Pancreas (tissue), 10 donors: ENCODE data around the gene BACE1-AS. TPM values are rescaled to one million over a fixed set of nuclear protein-coding genes. Genes with fewer than 3 reads are reported as not detected.
A peak's percentile ranks its signal among the peaks of the same experiment; 100 is the strongest.
"Not testable (repeated sequence)": the region's sequence is repeated elsewhere in the genome, so short reads cannot be mapped to it uniquely, and the experiment has no call there.

Experiments
- ATAC-seq, 4 donors: fragments of 200-7000 bp; cut with Tn5 transposase; one replicate each; pipeline versions ENCODE4 v1.8.0 to v1.9.1; 2020; ENCODE audit warnings: mild to moderate bottlenecking in 4 of 4, moderate library complexity in 4 of 4
- DNase-seq, 6 donors: peaks; one replicate each; pipeline ENCODE4 v3.0.0-alpha.2; 2020
- FAIRE-seq: peaks from 2 replicates; lab custom pipeline; 2012; peaks lifted over from hg19 to GRCh38; lab: Jason Lieb, UNC
- H3K27ac ChIP-seq, 4 donors: fragments of 200-600 bp; sonication (generic); 1 replicate in 3 of 4; 2 replicates in 1 of 4; pipeline versions ENCODE4 v1.5.0 to v1.8.0; 2020
- H3K27me3 ChIP-seq, 4 donors: fragments of 200-600 bp; one replicate each; pipeline ENCODE4 v1.8.0; 2021
- H3K36me3 ChIP-seq, 3 donors: fragments of 200-600 bp; sonication (generic) in 1 of 3; one replicate each; pipeline versions ENCODE4 v1.5.0 to v1.8.0; 2020 to 2021
- H3K4me1 ChIP-seq, 3 donors: fragments of 200-600 bp; one replicate each; pipeline ENCODE4 v1.8.0; 2021
- H3K4me3 ChIP-seq, 4 donors: fragments of 200-600 bp; sonication (generic) in 2 of 4; one replicate each; pipeline versions ENCODE4 v1.5.0 to v1.8.0; 2020 to 2021
- H3K9me3 ChIP-seq, 4 donors: fragments of 200-600 bp; one replicate each; pipeline ENCODE4 v1.8.0; 2021
- WGBS, 2 donors: extraction: QIAGEN DNeasy Blood & Tissue Kit; methylation state at CpG; one replicate each; pipeline ENCODE4 v1.1.7; 2013; 5-methylcytosine and 5-hydroxymethylcytosine counted together
- intact Hi-C, 3 donors: fragments of 100-400 bp; cut with DNase I; formaldehyde crosslinking; loops; one replicate each; pipeline versions ENCODE4 v1.11.1 to v1.14.2; 2022
- polyA plus RNA-seq, 2 donors: library from polyadenylated mRNA; stranded (reverse); fragments of 200-250 nt; gene quantifications; one replicate each; pipeline ENCODE4 v1.2.3, GENCODE V29; 2013
- total RNA-seq, 6 donors: library from RNA; stranded (reverse); fragmentation: NEBNext Ultra II Directional in 4 of 6; extraction: Animal tissue kit (Norgen Biotek cat#: 25700) in 4 of 6; gene quantifications; one replicate each; pipeline versions ENCODE4 v1.2.1 to v1.2.4, GENCODE V29; 2021 to 2023
- TF ChIP-seq, protein P1 (sequence below), 4 donors: fragments of 200-600 bp; sonication (generic) in 3 of 4; IDR thresholded peaks; one replicate each; pipeline versions ENCODE4 v1.5.0 to v1.8.0; 2021; ENCODE audit warnings: antibody characterized with exemption in 4 of 4
- donor health status: healthy with polysubstance abuse.
- donor health status: DM: no; HTN: no; CAD: no; lungs with moderate emphysema.
- donor health status: DM: no; HTN: no; CAD: no.
- donor health status: control.
- donor health status: control.
- donor health status: Bipolar disorder and iron deficiency.
- donor health status: DM: yes; HTN: yes; CAD: no.
- donor health status: DM: no; HTN: no; CAD: no.
- donor health status: DM: no; HTN: no; CAD: no.
- donor health status: DM: yes; HTN: yes; CAD: no.

BACE1-AS gene
- total and polyA plus RNA-seq, 8 donors: 2.8 to 9.1 (median 4.2) TPM

DNA sequence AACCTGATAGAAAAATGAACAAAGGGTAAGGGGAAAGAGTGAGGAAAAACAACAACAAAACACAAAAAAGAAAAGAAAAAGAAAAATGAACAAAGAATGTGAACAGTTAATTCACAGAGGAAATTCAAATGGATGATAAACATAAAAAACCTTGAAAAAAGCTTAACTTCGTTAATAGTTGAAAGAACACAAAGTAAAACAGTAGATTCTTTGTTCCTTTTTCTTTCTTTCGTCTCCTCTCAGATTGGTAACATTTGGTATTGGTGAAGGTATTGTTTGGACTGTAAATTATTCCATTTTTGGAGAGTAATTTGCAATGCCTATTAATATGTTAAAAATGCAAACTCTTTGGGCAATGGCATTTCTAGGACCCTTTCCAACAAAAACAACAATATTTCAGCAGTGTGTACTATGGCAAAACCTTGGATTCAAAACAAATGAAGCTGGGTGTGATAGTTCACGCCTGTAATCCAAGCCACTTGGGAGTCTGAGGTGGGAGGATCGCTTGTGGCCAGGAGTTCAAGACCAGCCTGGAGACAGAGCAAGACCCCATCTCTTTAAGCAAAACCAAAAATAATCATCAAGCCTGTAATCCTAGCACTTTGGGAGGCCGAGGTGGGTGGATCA is 28.2 kb downstream of the BACE1-AS start:
- Histone ChIP-seq H3K27me3 (no peaks in the 10 kb centered on the region), H3K27ac (peak overlapping the region in 3 of 4 donors; percentile 15 to 28 (median 17))
- WGBS, 2 donors: 25 to 30% methylated on average over 5 of the region's 5 CpGs

DNA sequence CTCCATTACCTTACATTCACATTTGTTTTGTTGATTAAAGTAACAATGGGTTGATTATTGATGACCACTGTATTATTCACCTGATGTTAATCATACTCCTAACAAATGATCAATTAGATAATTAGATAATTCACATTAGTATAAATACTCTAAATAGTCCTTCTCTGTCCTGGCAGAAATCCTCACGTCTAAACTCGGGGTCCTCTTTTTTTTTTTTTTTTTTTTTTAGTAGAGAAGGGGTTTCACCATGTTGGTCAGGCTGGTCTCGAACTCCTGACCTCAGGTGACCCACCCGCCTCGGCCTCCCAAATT is 36.1 kb downstream of the BACE1-AS start:
- H3K9me3 ChIP-seq, H3K4me1 ChIP-seq, FAIRE-seq, H3K27me3 ChIP-seq, intact Hi-C loops, H3K36me3 ChIP-seq, DNase-seq: not testable (repeated sequence)
- ATAC-seq: peak in 2 of 4 donors; percentile 1 to 5
- H3K4me3 ChIP-seq: peak overlapping the region in 3 of 4 donors; percentile 60 to 82 (median 65)
- peak overlapping the region in 3 of 4 donors; percentile 80 to 85 (median 84) for H3K27ac ChIP-seq
- 5 to 10% methylated on average over 5 of the region's 5 CpGs for WGBS, 2 donors

More for the DNA sequence above, 28.2 kb downstream of the BACE1-AS start:
- Histone ChIP-seq H3K4me3 (no peak overlapping the region), H3K9me3 (no peaks in the 10 kb centered on the region), H3K36me3 (no peaks in the 10 kb centered on the region), H3K4me1 (peaks cover 0 to 13% (median 12%) of the 10 kb centered on the region in 3 donors)
- peak in 1 of 4 donors; percentile 18 for ATAC-seq
- intact Hi-C loops: loop anchor here in 2 of 3 donors (5.0 to 10.0 kb wide), 2 partner anchors 85 to 87 kb away; partner anchors contain the start of genes PCSK7 (in 2 of the 2) and RNF214 (in 2 of the 2)
- FAIRE-seq: no peak
- TF ChIP-seq, protein P1, sequence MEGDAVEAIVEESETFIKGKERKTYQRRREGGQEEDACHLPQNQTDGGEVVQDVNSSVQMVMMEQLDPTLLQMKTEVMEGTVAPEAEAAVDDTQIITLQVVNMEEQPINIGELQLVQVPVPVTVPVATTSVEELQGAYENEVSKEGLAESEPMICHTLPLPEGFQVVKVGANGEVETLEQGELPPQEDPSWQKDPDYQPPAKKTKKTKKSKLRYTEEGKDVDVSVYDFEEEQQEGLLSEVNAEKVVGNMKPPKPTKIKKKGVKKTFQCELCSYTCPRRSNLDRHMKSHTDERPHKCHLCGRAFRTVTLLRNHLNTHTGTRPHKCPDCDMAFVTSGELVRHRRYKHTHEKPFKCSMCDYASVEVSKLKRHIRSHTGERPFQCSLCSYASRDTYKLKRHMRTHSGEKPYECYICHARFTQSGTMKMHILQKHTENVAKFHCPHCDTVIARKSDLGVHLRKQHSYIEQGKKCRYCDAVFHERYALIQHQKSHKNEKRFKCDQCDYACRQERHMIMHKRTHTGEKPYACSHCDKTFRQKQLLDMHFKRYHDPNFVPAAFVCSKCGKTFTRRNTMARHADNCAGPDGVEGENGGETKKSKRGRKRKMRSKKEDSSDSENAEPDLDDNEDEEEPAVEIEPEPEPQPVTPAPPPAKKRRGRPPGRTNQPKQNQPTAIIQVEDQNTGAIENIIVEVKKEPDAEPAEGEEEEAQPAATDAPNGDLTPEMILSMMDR (IDR thresholded peaks at IDR 0.05): no peak
- no peak for DNase-seq

DNA sequence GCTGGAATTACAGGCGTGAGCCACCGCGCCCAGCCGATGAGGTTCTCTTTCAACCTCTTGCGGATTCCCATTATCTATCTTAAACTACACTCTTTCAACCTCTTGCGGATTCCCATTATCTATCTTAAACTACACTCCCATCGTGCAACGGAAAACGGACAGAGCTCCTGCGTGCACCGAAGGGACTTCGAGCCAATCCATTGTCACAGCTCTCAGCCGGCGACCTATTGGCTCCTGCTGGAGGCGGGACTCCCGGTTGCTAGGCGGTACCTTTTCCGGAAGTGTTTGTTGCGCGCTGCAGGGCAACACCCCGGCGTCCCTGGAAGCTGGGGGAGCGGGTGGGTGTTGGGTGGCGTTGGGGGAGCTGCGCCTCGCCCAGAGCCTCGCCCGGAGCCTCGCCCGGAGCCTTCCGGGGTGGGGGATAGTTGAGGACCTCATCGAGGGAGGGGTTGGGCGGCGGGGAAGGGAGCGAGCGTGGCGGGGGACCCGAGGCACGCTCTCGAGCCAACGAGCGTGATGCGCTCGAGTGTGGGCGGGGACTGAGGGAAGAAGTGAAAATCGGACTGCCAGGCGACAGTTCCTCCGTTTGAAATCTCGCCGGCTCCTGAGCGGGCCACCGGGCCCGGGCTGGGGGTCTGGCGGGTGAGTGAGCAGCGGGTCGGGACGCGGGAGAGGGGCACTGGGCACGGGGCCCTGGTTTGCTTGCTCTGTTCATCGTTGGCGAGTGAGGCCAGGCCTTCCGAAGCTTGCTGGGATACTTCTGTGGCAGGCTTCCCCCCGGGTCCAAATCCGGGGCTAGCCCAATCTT is 36.6 kb downstream of the BACE1-AS start, which contains the start of gene CEP164:
TSS of gene CEP164 (plus strand) at position 288 of the 808 bp plus-strand sequence. CDS start 10,733 bp downstream, outside the sequence.
- DNase-seq (peak; percentile 90 to 97 (median 95)), ATAC-seq (peak; percentile 97 to 99 (median 98)), FAIRE-seq (peak; percentile 91)
- WGBS, 2 donors: 0 to 1% methylated on average over 54 to 64 of the region's 64 CpGs
- H3K36me3 ChIP-seq: no peaks in the 10 kb centered on the region
- TF ChIP-seq, protein P1 (IDR thresholded peaks at IDR 0.05): no peak
- peaks cover 0 to 8% (median 5%) of the 10 kb centered on the region in 3 donors for H3K4me1 ChIP-seq
- peak within 1 kb of the TSS; percentile 43 to 82 (median 62) for H3K4me3 ChIP-seq
- peak within 1 kb of the TSS; percentile 80 to 85 (median 82) for H3K27ac ChIP-seq
- no peaks in the 10 kb centered on the region for H3K9me3 ChIP-seq
- intact Hi-C loops: no loop called here
- H3K27me3 ChIP-seq: no peaks in the 10 kb centered on the region

DNA sequence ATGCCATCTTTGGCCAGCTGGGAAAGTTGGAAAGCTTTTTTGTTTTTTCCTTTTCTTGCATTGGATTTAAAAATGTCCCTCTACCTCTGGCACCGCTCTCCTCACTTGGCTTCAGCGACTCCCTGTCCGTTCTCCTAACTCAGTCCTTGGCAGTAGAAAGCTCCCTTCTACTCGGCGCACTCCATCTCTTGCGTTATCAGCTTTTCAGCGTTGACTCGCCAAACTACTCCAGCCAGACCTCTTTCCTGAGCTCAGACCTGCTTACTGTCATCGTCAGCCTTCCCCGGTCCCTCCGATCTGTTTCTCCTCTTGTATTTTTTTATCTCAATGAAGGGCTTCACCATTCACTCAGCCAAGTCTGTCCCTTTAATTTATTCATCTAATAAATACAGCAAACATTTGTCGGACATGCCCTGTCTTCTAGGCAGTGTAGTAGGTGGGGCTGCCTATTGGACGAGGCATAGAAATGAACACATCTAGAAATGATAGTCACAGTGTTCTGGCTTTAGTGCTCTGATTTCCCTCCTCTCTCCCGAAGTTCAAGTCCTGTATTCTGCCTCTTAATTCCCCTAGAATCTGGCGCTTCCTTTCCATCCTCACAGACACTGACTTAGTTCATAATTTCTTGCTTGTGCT is 37.3 kb downstream of the BACE1-AS start:
- Histone ChIP-seq H3K36me3 (no peaks in the 10 kb centered on the region), H3K27ac (peak overlapping the region; percentile 80 to 85 (median 82)), H3K9me3 (no peaks in the 10 kb centered on the region), H3K27me3 (no peaks in the 10 kb centered on the region), H3K4me3 (peak overlapping the region; percentile 43 to 82 (median 62)), H3K4me1 (peaks cover 0 to 8% (median 5%) of the 10 kb centered on the region in 3 donors)
- WGBS, 2 donors: 7% methylated on average over 15 of the region's 15 CpGs
- ATAC-seq (peak; percentile 36 to 61 (median 54)), DNase-seq (peak in 1 of 6 donors; percentile 42), FAIRE-seq (no peak)
- intact Hi-C loops: no loop called here
- TF ChIP-seq, protein P1 (IDR thresholded peaks at IDR 0.05): no peak

DNA sequence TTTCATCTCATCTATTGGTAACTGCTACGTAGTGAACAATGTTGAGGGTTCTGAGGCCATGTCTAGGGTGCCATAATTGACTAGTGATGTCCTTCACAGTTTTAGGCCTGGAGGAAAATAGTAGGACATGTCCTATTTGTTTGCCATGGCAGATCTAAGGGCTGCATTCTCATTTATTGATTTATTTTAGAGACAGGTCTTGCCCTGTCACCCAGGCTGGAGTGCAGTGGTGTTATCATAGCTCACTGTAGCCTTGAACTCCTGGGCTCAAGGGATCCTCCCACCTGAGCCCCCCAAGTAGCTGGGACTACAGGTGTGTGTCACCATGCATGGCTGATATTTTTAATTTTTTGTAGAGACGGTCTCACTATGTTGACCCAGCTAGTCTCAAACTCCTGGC is 41.7 kb downstream of the BACE1-AS start:
- Histone ChIP-seq H3K27me3 (no peaks in the 10 kb centered on the region), H3K36me3 (no peaks in the 10 kb centered on the region), H3K4me3 (no peak overlapping the region), H3K27ac (no peak overlapping the region), H3K4me1 (peaks cover 0 to 8% (median 5%) of the 10 kb centered on the region in 3 donors), H3K9me3 (no peaks in the 10 kb centered on the region)
- no peak for FAIRE-seq
- intact Hi-C loops: no loop called here
- 44 to 71% methylated on average over 2 of the region's 2 CpGs for WGBS, 2 donors
- TF ChIP-seq, protein P1 (IDR thresholded peaks at IDR 0.05): no peak
- no peak for ATAC-seq
- no peak for DNase-seq
